NCI-H1105 (cell line): ENCODE results near the gene KIF11.
A peak's percentile ranks its signal among the peaks of the same experiment; 100 is the strongest.
"Not testable (repeated sequence)": the region's sequence is repeated elsewhere in the genome, so short reads cannot be mapped to it uniquely, and the experiment has no call there.

Experiments used
- DNase-seq: peaks from one replicate; lab custom pipeline; 2025; lab: John Stamatoyannopoulos, UW

KIF11 gene

DNA sequence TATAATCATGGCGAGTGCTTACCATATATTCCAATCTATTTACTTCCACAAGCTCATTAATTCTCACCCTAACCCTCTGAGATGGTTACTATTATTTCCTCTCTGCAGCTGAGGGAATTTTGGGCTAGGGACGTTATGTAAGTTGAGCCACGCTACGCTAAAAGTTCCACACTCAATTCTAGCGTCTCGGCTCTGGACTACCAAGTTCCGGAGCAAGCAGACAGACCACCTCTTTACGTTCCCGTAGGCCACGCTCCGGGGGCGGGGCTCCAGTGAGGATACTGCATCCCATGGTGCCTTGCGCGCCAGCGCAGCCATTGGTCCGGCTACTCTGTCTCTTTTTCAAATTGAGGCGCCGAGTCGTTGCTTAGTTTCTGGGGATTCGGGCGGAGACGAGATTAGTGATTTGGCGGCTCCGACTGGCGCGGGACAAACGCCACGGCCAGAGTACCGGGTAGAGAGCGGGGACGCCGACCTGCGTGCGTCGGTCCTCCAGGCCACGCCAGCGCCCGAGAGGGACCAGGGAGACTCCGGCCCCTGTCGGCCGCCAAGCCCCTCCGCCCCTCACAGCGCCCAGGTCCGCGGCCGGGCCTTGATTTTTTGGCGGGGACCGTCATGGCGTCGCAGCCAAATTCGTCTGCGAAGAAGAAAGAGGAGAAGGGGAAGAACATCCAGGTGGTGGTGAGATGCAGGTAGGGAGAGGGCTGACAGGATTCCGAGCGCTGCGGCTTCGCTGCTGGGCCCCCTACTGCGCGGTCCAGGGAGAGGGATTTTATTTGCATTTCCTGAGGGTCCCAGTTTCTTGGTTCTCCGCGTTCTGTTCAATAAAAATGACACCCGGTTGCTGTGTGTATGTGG is at the start of gene KIF11:
KIF11 (plus strand) TSS at position 370 of the 858 bp plus-strand sequence; CDS start at position 616, 246 bp downstream.
- peak; percentile 91 for DNase-seq

DNA sequence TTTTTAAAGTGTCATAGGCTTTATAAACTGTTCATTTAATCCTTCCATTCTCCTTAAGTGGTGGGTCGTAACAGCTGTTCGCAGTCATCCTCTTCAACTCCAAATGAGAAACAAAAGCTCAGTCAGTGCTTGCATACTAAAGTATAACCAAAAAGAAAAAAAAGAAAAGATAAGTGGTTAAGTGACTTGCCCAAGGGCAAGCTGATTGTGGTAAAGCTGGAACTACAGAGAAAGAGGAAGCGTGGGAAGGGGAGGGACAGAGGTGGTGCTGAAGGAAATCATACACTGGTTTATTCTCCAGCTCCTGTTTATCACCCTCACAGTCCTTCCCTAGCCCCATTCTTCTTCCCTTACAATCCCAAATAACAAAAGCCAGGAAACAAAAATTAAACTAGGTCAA is 48.6 kb upstream of the KIF11 start:
- no peak for DNase-seq

DNA sequence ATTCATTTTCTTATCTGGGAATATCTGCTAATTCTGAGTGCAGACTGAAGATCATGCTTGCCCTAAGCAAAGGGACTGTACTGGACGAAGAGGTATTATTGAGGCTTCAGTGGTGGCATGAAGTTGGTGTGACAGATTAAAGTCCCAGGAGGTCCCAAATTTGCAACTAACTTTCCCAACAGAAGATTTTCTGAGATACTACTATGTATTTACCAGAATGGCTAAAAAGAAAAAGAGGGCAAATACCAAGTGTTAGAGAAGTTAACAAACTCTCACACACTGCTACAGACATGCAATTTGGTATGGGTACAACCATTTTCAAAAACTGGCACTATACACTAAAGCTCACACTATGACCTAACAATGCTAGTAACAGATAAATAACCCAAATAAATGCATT is 47.4 kb upstream of the KIF11 start:
- DNase-seq, result no peak

DNA sequence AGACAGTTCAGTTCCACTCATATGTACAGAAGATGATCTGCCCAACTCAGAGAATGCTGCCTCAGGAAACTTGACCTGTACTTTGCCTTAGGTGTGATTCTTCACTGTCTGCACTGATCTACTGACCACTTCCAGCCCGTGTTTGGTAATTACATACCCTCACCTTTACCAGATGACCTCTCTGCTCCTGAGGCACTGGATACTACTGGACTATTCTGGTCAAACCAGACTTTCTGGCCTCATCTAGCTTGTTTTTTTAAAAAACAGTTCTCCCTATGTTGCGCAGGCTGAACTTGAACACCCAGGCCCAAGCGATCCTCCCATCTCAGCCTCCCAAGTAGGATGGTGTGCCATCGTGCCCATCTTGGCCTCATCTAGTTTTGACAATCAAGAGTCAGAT is 45.3 kb upstream of the KIF11 start:
- no peak for DNase-seq

DNA sequence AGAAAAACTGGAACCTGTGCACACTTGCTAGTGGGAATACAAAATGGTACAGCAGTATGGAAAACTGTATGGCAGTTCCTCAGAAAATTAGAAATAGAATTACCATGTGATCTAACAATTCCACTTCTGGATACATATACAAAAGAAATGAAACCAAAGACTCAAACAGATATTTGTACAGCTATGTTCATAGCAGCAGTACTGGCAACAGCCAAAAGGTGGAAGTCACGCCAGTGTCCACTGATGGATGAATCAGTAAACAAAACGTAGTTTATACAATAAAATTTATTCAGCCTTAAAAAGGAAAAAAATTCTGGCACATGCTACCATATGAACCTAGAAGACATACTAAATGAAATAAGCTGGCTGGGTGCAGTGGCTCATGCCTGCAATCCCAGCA is 42.0 kb upstream of the KIF11 start:
- no peak for DNase-seq

DNA sequence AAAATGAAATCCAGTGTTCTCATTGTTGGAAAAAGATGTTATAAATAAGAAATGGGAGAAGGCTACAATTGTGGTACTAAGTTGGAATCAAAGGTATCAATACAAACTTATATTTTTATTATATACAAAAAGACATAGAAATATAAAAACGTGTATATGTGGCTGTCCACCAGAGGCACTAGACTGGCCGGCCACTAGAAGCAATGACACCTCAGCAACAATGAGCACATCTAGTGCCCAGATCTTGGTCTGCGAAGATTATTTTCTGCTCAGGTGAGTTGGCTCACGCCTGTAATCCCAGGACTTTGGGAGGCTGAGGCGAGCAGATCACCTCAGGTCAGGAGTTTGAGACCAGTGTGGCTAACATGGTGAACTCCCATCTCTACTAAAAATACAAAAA is 40.6 kb upstream of the KIF11 start:
- no peak for DNase-seq

DNA sequence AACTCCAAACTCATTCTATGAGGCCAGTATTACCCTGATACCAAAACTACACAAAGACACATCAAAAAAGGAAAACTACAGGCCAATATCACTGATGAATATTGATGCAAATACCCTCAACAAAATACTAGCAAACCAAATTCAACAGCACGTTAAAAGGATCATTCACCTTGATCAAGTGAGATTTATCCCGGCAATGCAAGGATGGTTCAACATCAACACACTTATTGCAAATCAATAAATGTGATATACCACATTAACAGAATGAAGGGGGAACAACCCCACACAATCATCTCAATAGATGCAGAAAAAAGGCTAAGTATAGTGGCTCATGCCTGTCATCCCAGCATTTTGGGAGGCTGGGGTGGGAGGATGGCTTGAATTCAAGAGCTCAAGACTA is 39.0 kb upstream of the KIF11 start:
- no peak for DNase-seq

DNA sequence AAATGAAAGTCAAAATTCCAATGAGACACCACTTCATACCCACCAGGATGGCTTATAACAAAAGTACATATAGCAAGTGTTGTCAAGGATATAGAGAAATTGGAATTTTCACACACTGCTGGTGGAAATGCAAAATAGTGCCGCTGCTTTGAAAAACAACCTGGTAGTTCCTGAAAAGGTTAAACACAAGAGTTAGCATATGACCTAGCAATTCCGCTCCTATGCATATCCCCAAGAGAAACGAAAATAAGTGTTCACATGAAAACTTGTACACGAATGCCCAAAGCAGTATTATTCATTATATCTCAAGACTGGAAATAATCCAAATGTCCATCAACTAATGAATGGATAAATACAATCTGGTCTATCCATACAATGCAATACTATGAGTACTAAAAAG is 33.9 kb upstream of the KIF11 start:
- no peak for DNase-seq

DNA sequence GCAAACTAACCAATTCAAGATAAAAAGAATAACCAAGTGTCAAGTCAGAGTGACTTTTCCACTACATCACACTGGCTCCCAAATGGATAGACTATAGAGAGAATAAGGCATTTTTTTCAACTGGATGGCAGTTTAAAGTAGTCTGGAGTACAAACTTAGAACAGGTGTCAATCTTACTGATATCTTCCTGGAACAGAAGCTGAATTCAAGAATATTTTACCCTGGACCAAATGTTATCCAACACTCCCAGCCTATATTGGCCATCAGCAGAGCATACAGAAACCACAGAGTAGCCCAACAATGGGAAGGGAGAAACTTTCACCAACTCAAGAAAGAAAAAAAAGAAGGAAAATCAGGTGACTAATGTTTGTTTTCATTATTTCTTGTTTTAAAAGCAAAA is 30.5 kb upstream of the KIF11 start:
- DNase-seq, result no peak

DNA sequence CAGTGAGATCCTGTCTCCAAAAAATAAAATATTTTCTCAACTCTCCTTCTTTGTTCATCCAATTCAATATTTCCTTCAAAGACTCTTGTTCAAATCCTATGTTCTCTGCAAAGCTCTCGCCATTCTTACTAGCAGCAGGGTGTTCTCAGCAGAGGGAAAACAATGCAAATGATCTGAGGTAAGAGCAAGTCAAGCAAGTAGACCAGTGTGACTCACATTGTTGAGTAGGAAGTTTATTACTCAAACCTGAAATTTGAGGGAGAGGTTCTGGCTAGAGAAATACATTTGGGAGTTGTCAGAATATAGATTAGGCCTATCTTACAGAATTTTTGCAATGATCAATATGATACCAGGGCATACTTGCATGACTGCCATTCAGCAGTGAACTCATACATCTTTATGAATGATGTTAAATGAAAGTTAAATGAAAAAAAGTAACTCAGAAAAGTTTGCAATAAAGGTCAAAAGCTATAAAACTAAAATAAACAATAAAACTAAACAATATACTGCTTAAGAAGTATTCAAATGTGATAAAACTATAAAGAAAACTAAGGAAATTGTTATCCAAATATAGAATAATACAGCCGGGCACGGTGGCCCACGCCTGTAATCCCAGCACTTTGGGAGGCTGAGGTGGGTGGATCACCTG is 24.9 kb upstream of the KIF11 start:
- DNase-seq, result no peak

DNA sequence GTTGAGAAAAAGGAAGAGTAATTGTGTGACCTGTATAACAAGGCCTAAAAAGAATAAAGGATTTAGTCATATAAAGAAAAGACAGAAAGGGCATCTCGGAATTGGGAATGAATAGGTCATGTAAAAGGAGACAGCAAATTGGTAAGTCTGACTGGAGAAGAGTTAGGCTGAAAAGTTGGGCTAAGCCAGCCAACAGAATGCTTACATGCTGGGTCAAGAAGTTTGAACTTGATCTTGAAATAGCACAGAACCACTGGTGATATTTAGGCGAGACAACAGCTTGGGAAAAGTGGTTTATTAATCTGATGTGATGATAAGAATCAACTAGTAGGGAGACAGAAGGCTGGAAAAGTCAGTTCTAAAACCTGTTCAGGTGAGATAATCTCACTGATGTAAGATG is 23.9 kb upstream of the KIF11 start:
- no peak for DNase-seq

DNA sequence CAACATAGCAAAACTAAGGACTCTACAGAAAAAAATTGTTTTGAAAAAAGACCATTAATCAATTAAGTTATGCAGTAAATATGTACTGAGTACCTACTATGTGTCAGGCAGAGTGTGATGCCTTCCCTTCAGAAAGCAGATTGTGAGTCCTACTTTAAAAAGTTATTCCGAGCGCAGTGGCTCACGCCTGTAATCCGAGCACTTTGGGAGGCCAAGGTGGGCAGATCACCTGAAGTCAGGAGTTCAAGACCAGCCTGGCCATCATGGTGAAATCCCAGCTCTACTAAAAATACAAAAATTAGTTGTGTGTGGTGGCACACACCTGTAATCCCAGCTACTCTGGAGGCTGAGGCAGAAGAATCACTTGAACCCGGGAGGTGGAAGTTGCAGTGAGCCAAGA is 23.3 kb upstream of the KIF11 start:
- not testable (repeated sequence) for DNase-seq

DNA sequence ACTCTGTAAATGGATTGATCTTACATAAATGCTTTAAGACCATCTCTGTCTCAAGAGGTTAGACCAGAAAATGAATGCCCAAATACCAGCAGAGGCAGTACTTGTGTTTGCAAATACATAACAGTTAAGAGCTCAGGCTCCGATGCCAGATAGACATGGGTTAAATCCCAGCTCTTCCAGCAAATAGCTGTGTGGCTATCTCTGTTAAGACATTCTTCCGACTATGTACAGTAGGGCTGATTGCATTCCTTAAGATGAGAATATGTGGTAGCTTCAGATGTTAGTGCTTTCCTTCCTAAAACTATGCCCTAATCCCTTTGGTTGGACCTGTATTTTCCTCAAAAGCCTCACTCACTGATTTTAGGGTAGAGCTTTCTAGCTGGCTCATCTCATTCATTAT is 21.3 kb upstream of the KIF11 start:
- DNase-seq, result no peak

DNA sequence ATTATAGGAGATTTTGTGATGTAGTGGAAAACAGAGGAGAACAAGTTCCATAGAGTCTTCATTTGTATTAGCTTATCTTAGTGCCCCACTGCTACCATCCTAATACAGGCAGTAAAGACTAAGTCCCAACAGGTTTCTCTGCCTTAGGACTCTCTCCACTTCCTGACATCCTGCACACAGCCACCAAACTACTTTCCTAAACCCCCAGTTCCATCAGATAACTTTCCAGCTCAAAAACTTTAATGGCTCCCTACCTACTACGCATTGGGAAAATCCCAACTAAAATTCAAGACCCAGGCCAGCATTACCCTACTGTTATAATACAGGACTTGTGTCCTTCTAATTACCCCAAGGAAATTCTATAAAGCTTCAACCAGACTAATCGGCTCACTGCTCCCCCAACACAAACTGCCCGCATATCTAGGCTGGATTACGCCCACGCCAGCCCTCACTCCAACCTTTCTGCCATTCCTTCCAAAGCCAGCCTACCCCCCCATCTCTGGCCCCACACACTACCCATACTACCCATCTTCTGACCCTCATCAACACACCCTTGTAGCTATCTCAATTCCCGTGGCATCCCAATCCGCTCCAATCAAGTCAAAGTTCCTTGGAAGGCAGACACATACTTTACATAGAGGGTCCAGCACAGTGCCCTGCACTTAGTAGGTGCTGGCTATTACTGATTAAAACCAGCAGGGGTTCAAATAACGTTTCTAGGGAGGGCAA is 20.4 kb upstream of the KIF11 start:
- no peak for DNase-seq

DNA sequence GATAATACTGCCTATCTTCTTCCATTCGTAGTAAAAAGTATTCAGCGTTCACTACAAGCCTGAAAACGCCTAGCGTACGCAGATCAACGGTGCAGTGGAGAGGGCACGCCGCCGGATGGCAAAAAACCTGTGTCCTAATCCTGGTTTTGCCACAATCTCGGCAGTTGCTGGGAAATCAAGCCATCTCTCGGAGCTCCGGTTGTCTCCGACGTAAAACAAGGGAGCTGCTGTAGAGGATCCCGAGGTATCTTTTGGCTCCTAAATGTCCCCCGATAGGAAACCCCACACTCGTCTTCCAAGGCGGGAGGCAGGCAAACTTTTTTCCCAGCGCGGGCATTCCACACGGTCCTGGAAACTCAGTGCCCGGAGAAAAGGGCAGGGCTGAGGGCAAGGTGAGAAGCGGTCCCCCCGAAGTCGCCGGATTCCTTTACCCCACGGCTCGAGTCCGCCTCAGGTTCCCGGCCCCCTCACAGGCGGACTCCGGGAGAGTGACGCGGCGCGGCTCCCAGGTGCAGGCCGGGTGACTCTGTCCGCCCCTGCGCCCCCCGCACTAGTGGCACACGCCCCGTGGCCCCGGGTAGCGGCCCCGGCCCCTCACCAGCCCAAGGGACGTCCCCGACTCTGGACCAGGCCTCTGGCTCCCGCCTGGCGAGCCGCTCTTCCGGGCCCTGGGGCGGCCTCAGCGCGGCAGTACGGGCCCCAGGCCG is 19.7 kb upstream of the KIF11 start:
- no peak for DNase-seq

DNA sequence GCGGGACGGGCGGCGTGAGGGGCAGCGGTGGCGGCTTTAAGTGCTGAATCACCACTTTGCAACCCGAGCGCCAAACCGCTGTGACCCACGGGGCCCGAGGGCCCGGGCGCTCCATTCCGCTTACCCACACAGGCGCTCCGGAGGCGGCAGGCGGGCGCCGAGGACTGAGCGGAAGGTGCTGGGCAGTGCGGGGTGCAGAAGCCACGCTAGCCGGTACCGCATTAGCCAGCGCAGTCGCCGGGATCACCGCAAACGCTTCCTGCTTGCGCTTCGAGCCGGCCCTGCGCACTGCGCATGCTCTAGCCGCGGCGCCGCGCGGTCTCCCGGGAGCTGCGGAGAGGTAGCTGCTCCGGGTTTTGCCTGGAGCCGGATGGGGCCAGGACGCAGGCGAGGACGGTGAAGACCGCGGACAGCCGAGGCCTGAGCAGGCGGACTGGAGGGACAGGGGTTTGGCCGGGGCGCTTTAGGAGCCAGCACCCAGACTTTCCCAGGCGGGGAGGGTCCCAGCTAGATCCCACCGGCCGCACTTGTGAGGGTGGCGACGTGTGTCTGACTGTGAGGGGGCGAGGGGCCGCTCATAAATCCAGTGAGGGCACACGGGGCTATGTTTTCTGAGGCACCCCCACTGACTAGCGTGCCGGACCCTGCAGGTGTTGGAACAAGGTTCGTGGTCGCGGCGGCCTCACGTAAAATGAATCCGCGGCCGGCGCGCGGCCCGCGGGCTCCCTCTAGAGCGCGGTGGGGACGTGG is 19.0 kb upstream of the KIF11 start, which contains the start of gene IDE:
IDE (minus strand) TSS at position 296 of the 750 bp plus-strand sequence; CDS start at position 222, 74 bp downstream.
- peak; percentile 53 for DNase-seq

DNA sequence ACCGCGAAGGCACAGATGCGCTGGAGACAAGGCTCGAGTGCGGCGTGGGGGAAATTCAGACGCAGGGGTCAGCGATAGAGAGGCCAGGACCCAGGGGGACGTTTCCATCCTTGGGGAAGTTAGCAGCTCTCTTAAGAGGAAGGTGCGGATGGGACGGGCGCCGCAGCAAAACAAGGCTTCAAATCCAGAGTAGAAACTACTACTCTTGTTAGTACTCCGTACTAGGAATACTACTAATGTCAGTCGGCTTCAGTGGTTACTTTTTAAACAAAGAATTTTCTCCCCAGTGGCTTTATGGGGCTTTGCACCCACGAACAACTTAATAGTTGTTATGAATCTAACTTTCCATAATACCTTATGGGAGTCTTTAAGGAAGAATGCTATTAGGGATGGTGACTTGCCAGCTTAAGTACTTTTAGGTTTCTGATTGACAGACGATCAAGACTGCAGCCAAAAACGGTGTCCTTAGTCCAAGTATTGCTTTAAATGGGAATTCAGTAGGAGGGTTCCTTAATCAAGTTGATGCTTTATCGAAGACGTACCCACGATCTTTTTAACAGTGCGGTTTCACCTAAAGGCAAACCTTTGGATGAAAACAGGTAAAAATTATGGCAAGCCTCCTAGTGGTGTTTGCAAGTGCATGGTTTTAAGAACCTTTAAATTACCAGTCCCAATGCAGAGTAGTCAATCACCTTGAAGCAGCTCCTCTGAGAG is 18.2 kb upstream of the KIF11 start:
- peak; percentile 28 for DNase-seq

DNA sequence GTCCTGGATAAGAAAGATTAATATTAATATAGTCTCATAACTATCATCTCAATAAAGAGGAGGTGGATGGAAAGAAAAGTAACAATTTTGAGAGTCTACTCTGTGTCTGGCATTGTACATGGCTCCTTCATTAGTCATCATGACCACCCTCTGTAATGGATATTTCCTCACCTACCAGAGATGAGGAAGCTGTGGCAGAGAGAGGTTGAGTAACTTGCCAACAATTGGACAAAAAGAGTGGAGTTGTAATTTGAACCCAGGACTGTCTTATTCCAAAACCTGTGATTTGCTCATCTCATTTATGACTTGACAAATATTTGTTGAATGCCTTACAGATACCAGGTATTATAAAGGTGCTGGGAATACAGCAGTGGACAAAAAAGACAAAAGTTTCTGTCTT is 17.0 kb upstream of the KIF11 start:
- DNase-seq, result no peak

DNA sequence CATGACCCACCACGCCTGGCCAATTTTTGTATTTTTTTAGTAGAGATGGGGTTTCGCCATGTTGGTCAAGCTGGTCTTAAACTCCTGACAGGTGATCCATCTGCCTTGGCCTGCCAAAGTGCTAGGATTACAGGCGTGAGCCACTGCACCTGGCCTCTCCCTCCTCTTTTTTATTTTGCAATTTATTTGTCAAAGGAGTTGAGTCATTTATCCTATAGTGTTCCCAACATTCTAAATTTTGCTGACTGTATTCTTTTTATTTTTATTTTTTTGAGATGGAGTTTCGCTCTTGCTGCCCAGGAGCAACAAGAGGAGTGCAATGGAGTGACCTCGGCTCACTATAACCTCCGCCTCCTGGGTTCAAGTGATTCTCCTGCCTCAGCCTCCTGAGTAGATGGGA is 10.6 kb upstream of the KIF11 start:
- DNase-seq, result not testable (repeated sequence)

DNA sequence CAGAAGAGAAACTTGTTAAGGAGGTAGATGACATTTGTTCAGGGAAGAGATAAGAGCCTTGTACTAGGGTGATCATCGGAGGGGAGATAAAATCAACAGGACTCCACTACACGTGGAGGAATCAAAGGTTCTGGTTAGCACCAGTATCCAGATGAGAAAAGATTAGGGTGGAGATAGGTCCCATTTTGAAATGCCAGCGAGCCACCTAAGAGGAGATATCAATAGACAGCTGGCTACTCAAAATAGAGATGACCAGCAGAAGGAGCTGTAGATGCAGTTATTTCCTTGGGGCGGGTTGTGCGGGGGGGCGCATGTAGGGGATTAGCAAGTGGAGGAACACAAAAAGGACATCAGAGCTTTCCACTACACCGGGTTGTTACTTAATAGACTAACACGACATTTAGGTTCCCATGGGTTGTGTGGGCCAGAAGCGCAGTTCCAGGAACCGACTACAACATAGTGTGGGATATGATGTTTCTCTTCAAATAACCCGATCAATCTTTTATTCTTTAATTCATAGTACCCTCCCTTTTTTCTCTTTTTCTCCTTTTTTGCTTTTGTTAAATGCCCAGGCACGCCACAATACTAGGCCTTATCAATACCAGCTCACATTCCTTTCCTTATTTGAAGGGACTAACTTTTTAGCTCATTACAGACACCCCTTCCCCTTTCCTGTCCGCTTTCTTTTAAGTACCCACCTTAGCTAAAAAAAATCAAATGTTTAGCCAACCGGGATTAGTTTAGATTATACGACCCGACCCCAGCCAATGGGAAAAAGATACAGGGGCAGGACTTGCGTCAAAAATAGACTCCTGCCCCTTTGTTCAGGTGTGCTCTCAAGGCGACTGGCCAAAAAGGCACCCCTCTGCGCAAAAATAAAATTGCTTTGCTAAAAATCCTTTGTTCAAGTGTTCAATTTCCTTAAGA is 2.0 kb upstream of the KIF11 start:
- no peak for DNase-seq
